Measurements from ENCODE around the gene PLAAT3.
A peak's percentile ranks its signal among the peaks of the same experiment; 100 is the strongest.
"Not testable (repeated sequence)": the region's sequence is repeated elsewhere in the genome, so short reads cannot be mapped to it uniquely, and the experiment has no call there.

The PLAAT3 gene

GRCh38 chr11:63608353-63609345 is 5.6 kb downstream of the PLAAT3 start:
- no peaks in the 10 kb centered on the region for H3K9me3 ChIP-seq (ENCODE audit: low read length)
- no peaks in the 10 kb centered on the region for H3K27me3 ChIP-seq (ENCODE audit: control insufficient read depth in 1 of 2, insufficient read depth in 2 of 2, low read length in 2 of 2)
- H3K9ac ChIP-seq (ENCODE audit: low read length) = no peak overlapping the region
- H3K27ac ChIP-seq (ENCODE audit: low read depth, low read length) = peak overlapping the region; percentile 0
- peaks cover 41% of the 10 kb centered on the region for H3K4me1 ChIP-seq (ENCODE audit: insufficient read depth, low read length)
- H3K36me3 ChIP-seq (ENCODE audit: insufficient read depth, low read length) = no peaks in the 10 kb centered on the region
- peak overlapping the region in 1 of 2 donors; percentile 20 for H3K4me3 ChIP-seq (ENCODE audit: low read depth in 1 of 2, low read length in 2 of 2)

DNA sequence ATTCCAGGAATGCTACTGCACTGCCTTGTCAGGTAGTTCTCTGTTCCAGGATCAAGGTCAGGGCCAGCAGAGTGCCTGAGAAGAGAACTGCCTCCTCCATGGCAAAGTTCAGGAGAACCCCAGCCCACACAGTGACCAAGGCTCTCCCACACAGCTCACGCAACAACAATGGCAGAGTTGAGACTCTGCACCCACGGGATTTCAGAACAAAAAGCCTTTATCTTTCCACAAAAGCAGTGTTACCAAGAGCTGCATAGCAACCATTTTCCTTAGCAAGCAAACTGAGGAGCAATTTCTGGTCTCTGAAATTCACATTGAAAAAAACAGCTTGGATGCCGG is 11.1 kb downstream of the PLAAT3 start:
- Histone ChIP-seq H3K36me3 (ENCODE audit: insufficient read depth, low read length) (no peaks in the 10 kb centered on the region), H3K9me3 (ENCODE audit: low read length) (no peaks in the 10 kb centered on the region), H3K27me3 (ENCODE audit: control insufficient read depth in 1 of 2, insufficient read depth in 2 of 2, low read length in 2 of 2) (no peaks in the 10 kb centered on the region), H3K4me1 (ENCODE audit: insufficient read depth, low read length) (peaks cover 9% of the 10 kb centered on the region), H3K9ac (ENCODE audit: low read length) (no peak overlapping the region), H3K27ac (ENCODE audit: low read depth, low read length) (no peak overlapping the region), H3K4me3 (ENCODE audit: low read depth in 1 of 2, low read length in 2 of 2) (no peak overlapping the region)

DNA sequence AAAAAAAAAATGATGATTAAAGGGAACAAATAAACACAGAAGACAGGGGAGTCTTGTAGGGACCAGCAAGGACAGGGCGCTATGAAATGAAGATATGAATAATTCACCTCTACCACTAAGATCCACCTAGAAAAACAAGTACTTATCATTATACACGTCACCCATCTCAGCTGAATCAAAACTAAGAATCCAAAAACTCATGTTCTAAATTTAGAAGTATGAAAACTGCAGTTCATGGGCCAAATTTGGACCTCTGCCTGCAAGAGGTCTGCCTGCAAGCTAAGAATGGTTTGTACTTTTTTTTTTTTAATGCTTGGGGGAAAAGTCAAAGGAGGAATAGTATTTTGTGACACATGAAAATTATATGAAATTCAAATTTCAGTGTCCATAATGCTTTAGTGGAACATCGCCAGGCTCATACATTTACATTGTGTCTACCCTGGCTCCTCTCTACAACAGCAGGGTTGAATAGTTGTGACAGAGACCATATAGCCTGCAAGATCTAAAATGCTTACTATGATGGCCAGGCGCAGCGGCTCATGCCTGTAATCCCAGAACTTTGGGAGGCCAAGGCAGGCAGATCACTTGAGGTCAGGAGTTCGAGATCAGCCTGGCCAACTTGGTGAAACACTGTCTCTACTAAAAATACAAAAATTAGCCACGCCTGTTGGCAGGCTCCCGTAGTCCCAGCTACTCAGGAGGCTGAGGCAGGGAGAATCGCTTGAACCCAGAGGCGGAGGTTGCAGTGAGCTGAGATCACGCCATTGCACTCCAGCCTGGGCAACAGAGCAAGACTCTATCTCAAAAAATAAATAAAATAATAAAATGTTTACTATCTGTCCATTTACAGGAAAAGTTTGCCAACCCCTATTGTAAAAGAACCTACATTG is 11.7 kb downstream of the PLAAT3 start:
- not testable (repeated sequence) for H3K9ac ChIP-seq (ENCODE audit: low read length); H3K4me1 ChIP-seq (ENCODE audit: insufficient read depth, low read length); H3K27me3 ChIP-seq (ENCODE audit: control insufficient read depth in 1 of 2, insufficient read depth in 2 of 2, low read length in 2 of 2); H3K9me3 ChIP-seq (ENCODE audit: low read length); H3K27ac ChIP-seq (ENCODE audit: low read depth, low read length); H3K4me3 ChIP-seq (ENCODE audit: low read depth in 1 of 2, low read length in 2 of 2); H3K36me3 ChIP-seq (ENCODE audit: insufficient read depth, low read length)

DNA sequence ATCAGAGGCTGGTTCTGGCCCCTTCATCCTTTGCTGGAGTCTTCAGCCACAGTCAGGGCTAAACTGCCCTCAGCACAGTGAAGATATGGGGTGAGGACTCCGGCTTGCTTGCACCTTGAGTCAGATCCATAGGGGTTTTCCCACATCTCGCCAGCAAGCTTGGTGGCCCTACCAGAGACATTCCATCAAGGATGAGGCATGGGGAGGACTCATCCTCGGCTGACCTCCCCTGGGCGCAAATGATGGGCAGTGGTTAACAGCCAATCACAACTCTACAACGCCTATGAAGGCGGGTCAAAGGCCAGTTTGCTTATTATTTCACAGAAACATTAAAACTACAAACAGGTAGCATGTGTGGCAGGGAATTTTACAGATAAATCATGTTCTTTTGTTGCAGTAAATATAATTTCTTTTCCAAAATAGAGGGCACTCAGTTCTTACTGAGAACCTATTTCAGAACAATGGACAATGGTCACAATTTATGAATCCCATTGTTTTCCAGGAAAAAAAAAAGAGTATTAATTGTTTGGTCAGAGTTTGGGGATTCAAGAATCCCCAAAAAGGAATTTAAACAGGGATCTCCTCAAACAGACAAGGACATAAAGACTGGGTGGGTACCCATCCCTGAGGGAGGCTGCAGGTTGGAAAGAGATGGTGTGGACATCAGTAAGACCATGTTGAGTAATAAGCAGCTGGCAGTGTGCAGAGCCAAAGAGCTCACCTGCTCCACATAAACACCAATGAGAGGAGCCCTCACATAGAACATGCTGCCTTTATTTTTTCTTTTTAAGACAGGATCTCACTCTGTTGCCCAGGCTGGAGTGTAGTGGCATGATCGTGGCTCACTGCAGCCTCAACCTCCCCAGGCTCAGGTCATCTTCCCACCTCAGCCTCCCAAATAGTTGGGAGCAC is 14.8 kb downstream of the PLAAT3 start:
- Histone ChIP-seq H3K9ac (ENCODE audit: low read length) (no peak overlapping the region), H3K27ac (ENCODE audit: low read depth, low read length) (no peak overlapping the region), H3K27me3 (ENCODE audit: control insufficient read depth in 1 of 2, insufficient read depth in 2 of 2, low read length in 2 of 2) (no peaks in the 10 kb centered on the region), H3K36me3 (ENCODE audit: insufficient read depth, low read length) (peaks cover 14% of the 10 kb centered on the region), H3K9me3 (ENCODE audit: low read length) (no peaks in the 10 kb centered on the region), H3K4me3 (ENCODE audit: low read depth in 1 of 2, low read length in 2 of 2) (no peak overlapping the region), H3K4me1 (ENCODE audit: insufficient read depth, low read length) (peaks cover 9% of the 10 kb centered on the region)

- peaks cover 21% of the 10 kb centered on the region for H3K36me3 ChIP-seq (ENCODE audit: insufficient read depth, low read length)
- H3K27ac ChIP-seq (ENCODE audit: low read depth, low read length) = no peak overlapping the region
- H3K4me3 ChIP-seq (ENCODE audit: low read depth in 1 of 2, low read length in 2 of 2) = no peak overlapping the region
- no peaks in the 10 kb centered on the region for H3K27me3 ChIP-seq (ENCODE audit: control insufficient read depth in 1 of 2, insufficient read depth in 2 of 2, low read length in 2 of 2)
- H3K9ac ChIP-seq (ENCODE audit: low read length) = no peak overlapping the region
- no peaks in the 10 kb centered on the region for H3K9me3 ChIP-seq (ENCODE audit: low read length)
- H3K4me1 ChIP-seq (ENCODE audit: insufficient read depth, low read length) = peaks cover 8% of the 10 kb centered on the region
Observed at GRCh38 chr11:63598556-63598955, 15.7 kb downstream of the PLAAT3 start.

DNA sequence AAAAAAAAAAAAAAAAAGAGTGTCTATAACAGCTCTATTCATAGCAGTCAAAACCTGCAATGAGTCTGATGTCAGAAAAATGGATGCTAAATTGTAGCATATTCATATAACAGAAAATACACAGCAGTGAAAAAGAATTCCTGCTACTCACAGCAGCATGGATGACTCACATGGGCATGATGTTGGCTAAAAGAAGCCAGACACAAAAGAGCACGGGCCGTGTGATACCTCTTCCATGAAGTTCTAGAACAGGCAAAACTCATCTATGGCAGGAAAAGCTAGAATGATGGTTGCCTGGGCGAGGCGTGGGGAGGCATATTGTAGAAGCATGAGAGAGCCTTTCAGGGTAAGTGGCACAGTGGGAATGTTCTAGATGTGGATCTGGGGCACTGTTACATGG is 18.9 kb downstream of the PLAAT3 start:
- no peaks in the 10 kb centered on the region for H3K4me1 ChIP-seq (ENCODE audit: insufficient read depth, low read length)
- no peak overlapping the region for H3K4me3 ChIP-seq (ENCODE audit: low read depth in 1 of 2, low read length in 2 of 2)
- no peak overlapping the region for H3K9ac ChIP-seq (ENCODE audit: low read length)
- no peaks in the 10 kb centered on the region for H3K27me3 ChIP-seq (ENCODE audit: control insufficient read depth in 1 of 2, insufficient read depth in 2 of 2, low read length in 2 of 2)
- peaks cover 44% of the 10 kb centered on the region for H3K36me3 ChIP-seq (ENCODE audit: insufficient read depth, low read length)
- no peaks in the 10 kb centered on the region for H3K9me3 ChIP-seq (ENCODE audit: low read length)
- no peak overlapping the region for H3K27ac ChIP-seq (ENCODE audit: low read depth, low read length)

DNA sequence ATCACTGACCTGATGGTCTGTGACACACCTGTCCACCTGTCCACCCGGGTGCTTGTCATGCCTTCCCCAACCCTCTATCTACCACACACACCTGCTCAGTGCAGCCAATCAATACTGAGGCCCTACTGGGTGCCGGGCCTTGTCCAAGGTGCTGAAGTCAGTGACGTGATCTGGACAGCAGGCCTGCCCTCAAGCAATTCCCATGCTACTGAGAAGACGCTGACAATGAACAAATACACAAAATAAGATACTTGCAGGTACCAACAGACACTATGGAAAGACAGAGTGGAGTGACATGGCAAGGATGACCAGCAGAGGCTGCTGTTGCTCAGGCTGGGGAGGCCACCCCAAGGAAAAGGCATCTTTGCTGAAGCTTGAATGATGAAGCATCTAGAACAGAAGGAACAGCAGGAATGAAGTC is 21.2 kb downstream of the PLAAT3 start:
- Histone ChIP-seq H3K4me3 (ENCODE audit: low read depth in 1 of 2, low read length in 2 of 2) (no peak overlapping the region), H3K9me3 (ENCODE audit: low read length) (no peaks in the 10 kb centered on the region), H3K27ac (ENCODE audit: low read depth, low read length) (no peak overlapping the region), H3K36me3 (ENCODE audit: insufficient read depth, low read length) (peaks cover 56% of the 10 kb centered on the region), H3K4me1 (ENCODE audit: insufficient read depth, low read length) (no peaks in the 10 kb centered on the region), H3K9ac (ENCODE audit: low read length) (no peak overlapping the region), H3K27me3 (ENCODE audit: control insufficient read depth in 1 of 2, insufficient read depth in 2 of 2, low read length in 2 of 2) (no peaks in the 10 kb centered on the region)

DNA sequence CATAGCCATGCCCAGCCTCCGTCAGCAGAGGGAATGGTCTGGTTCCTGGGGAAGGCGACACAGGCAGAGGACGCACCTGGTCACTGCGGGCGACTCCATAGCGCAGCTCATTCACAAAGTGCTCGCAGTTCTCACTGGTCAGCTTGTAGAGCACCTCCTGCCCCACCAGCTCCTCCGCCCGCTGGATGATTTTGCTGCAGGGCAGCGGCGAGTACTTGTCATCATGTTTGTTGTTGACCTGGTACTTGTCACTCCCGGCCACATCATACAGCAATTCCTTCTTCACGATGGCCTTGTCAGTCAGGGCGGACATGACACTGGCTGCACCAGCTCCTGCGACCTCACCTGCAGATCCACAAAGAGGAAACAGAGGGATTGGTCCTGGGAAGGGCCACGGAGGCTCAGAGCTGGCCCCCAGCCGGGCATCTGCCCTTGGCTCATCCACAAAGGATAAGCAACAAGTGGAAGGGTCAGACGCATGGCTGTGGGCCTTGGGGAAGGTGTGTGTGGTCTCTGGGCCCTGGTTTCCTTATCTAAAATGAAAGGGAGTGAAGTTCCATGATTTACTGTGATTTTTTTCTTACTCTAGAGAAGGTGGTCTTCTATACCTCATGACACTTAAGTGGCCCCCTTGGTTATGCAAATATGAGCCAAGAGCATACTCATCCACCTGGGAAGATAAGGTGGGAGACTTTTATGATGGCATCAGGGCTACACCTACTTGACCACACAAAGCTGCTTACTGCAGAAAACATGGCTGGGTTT is 24.0 kb downstream of the PLAAT3 start:
- no peaks in the 10 kb centered on the region for H3K27me3 ChIP-seq (ENCODE audit: control insufficient read depth in 1 of 2, insufficient read depth in 2 of 2, low read length in 2 of 2)
- H3K4me3 ChIP-seq (ENCODE audit: low read depth in 1 of 2, low read length in 2 of 2) = no peak overlapping the region
- peaks cover 57% of the 10 kb centered on the region for H3K36me3 ChIP-seq (ENCODE audit: insufficient read depth, low read length)
- H3K9me3 ChIP-seq (ENCODE audit: low read length) = no peaks in the 10 kb centered on the region
- no peak overlapping the region for H3K27ac ChIP-seq (ENCODE audit: low read depth, low read length)
- no peaks in the 10 kb centered on the region for H3K4me1 ChIP-seq (ENCODE audit: insufficient read depth, low read length)
- no peak overlapping the region for H3K9ac ChIP-seq (ENCODE audit: low read length)

- no peak overlapping the region for H3K4me3 ChIP-seq (ENCODE audit: low read depth in 1 of 2, low read length in 2 of 2)
- H3K36me3 ChIP-seq (ENCODE audit: insufficient read depth, low read length) = peaks cover 50% of the 10 kb centered on the region
- H3K9me3 ChIP-seq (ENCODE audit: low read length) = no peaks in the 10 kb centered on the region
- no peak overlapping the region for H3K27ac ChIP-seq (ENCODE audit: low read depth, low read length)
- no peaks in the 10 kb centered on the region for H3K4me1 ChIP-seq (ENCODE audit: insufficient read depth, low read length)
- H3K9ac ChIP-seq (ENCODE audit: low read length) = no peak overlapping the region
- no peaks in the 10 kb centered on the region for H3K27me3 ChIP-seq (ENCODE audit: control insufficient read depth in 1 of 2, insufficient read depth in 2 of 2, low read length in 2 of 2)
Observed at GRCh38 chr11:63589000-63589399, 25.2 kb downstream of the PLAAT3 start.

GRCh38 chr11:63586451-63587166 is 27.6 kb downstream of the PLAAT3 start:
- H3K27ac ChIP-seq (ENCODE audit: low read depth, low read length) = no peak overlapping the region
- H3K9ac ChIP-seq (ENCODE audit: low read length) = no peak overlapping the region
- no peak overlapping the region for H3K4me3 ChIP-seq (ENCODE audit: low read depth in 1 of 2, low read length in 2 of 2)
- no peaks in the 10 kb centered on the region for H3K9me3 ChIP-seq (ENCODE audit: low read length)
- H3K4me1 ChIP-seq (ENCODE audit: insufficient read depth, low read length) = no peaks in the 10 kb centered on the region
- no peaks in the 10 kb centered on the region for H3K27me3 ChIP-seq (ENCODE audit: control insufficient read depth in 1 of 2, insufficient read depth in 2 of 2, low read length in 2 of 2)
- peaks cover 51% of the 10 kb centered on the region for H3K36me3 ChIP-seq (ENCODE audit: insufficient read depth, low read length)

Data from muscle layer of colon (tissue), 2 donors.